ENCODE measurements around the gene SLC2A1.

SLC2A1 gene

DNA sequence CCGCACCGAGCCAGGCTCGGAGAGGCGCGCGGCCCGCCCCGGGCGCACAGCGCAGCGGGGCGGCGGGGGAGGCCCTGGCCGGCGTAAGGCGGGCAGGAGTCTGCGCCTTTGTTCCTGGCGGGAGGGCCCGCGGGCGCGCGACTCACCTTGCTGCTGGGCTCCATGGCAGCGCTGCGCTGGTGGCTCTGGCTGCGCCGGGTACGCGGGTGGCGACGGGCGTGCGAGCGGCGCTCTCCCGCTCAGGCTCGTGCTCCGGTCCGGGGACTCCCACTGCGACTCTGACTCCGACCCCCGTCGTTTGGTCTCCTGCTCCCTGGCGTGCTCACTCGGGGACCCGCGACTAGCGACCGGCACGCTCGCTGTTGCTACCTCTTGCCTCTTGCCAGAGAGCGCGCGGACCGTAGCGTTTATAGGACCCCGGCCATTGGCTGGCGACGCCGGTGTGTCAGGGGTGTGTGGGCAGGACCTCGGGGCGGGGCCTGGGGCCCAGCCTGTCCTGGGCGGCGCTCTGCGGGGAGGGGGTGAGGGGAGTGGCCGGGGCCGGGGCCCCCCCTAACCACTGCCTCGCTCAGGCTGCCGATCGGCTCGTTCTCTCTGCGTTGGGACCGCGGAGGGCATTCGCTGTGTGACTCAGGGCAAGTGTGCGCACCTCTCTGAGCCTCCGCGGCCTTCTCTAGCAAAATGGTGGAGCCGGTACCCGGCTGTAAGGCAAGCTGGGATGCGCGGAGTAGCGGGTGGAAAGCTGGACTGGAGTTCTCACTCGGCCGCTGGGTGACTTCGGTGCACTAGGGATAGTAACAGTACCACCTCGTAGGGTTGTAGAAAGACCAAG lies at the start of gene SLC2A1:
SLC2A1 (minus strand) TSS at position 381 of the 832 bp plus-strand sequence; CDS start at position 164, 217 bp downstream.
- H3K9me3 ChIP-seq = no peaks in the 10 kb centered on the region
- H3K4me1 ChIP-seq (ENCODE audit: control insufficient read depth in 1 of 2, insufficient read depth in 1 of 2, low read depth in 1 of 2, low read length in 1 of 2) = peaks cover 28 to 33% of the 10 kb centered on the region in 2 experiments
- H3K27ac ChIP-seq = no peak within 1 kb of the TSS

DNA sequence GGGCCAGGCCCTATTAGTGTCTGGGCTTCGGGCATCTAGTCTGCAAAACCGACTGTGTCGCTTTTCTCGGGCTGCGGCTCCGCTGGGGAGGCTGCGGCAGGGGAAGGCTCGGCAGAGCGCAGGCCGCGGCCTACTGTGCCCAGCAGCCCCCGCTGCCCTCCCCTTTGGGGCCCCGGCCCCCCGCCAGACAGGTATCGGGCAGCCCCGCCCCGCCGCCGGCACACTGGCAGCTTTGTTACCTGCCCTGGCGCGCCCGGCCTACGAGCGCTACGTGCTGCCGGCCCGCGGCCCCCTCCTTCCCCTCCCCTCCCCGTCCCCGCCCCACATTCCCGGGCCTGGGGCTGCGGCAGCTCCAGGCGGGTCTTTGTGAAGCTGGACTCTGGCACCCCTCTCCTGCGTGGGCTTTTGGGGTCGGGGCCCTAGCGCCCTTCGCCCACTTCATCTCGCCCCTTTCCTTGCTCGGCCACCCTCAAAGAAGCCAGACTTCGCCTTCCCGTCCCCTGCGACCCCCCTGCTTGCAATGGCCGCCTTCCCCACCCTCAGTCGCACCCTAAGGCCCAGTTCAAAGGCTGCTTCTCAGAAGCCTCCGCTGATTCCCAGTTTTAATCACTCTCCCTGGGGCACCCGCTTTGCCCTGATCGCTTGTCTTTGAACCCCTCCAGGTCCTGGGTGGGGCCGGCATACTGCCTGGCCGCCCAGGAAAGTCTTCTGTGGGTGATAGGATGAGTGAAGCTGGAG lies 48.9 kb upstream of the SLC2A1 start:
- peaks cover 28% of the 10 kb centered on the region for H3K27me3 ChIP-seq
- no peaks in the 10 kb centered on the region for H3K4me1 ChIP-seq (ENCODE audit: control insufficient read depth in 1 of 2, insufficient read depth in 1 of 2, low read depth in 1 of 2, low read length in 1 of 2)
- H3K9me3 ChIP-seq = no peaks in the 10 kb centered on the region
- TF ChIP-seq, protein P1, sequence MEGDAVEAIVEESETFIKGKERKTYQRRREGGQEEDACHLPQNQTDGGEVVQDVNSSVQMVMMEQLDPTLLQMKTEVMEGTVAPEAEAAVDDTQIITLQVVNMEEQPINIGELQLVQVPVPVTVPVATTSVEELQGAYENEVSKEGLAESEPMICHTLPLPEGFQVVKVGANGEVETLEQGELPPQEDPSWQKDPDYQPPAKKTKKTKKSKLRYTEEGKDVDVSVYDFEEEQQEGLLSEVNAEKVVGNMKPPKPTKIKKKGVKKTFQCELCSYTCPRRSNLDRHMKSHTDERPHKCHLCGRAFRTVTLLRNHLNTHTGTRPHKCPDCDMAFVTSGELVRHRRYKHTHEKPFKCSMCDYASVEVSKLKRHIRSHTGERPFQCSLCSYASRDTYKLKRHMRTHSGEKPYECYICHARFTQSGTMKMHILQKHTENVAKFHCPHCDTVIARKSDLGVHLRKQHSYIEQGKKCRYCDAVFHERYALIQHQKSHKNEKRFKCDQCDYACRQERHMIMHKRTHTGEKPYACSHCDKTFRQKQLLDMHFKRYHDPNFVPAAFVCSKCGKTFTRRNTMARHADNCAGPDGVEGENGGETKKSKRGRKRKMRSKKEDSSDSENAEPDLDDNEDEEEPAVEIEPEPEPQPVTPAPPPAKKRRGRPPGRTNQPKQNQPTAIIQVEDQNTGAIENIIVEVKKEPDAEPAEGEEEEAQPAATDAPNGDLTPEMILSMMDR (IDR thresholded peaks at IDR 0.05) = no peak
- no peaks in the 10 kb centered on the region for H3K36me3 ChIP-seq
- H3K4me3 ChIP-seq (ENCODE audit: low read depth in 1 of 2, low read length in 1 of 2) = no peak overlapping the region
- H3K27ac ChIP-seq = no peak overlapping the region

More for the DNA sequence above, at the start of gene SLC2A1:
- H3K36me3 ChIP-seq = no peaks in the 10 kb centered on the region
- H3K27me3 ChIP-seq = peaks cover 75% of the 10 kb centered on the region
- TF ChIP-seq, protein P1 (IDR thresholded peaks at IDR 0.05) = no peak
- H3K4me3 ChIP-seq (ENCODE audit: low read depth in 1 of 2, low read length in 1 of 2) = peak within 1 kb of the TSS; percentile 69 to 85

GRCh38 chr1:43005460-43006361 lies 47.0 kb upstream of the SLC2A1 start:
- TF ChIP-seq, protein P1 (IDR thresholded peaks at IDR 0.05) = no peak
- H3K36me3 ChIP-seq = no peaks in the 10 kb centered on the region
- H3K9me3 ChIP-seq = no peaks in the 10 kb centered on the region
- H3K27ac ChIP-seq = no peak overlapping the region
- peaks cover 28% of the 10 kb centered on the region for H3K27me3 ChIP-seq
- H3K4me3 ChIP-seq (ENCODE audit: low read depth in 1 of 2, low read length in 1 of 2) = no peak overlapping the region
- H3K4me1 ChIP-seq (ENCODE audit: control insufficient read depth in 1 of 2, insufficient read depth in 1 of 2, low read depth in 1 of 2, low read length in 1 of 2) = no peaks in the 10 kb centered on the region

- TF ChIP-seq, protein P1 (IDR thresholded peaks at IDR 0.05) = no peak
- H3K27ac ChIP-seq = no peak overlapping the region
- H3K9me3 ChIP-seq = no peaks in the 10 kb centered on the region
- no peaks in the 10 kb centered on the region for H3K36me3 ChIP-seq
- H3K27me3 ChIP-seq = peaks cover 28% of the 10 kb centered on the region
- no peak overlapping the region for H3K4me3 ChIP-seq (ENCODE audit: low read depth in 1 of 2, low read length in 1 of 2)
- H3K4me1 ChIP-seq (ENCODE audit: control insufficient read depth in 1 of 2, insufficient read depth in 1 of 2, low read depth in 1 of 2, low read length in 1 of 2) = no peaks in the 10 kb centered on the region
Measured at GRCh38 chr1:43004587-43005459, 46.2 kb upstream of the SLC2A1 start.
